Myocyte (in vitro differentiated cells): ENCODE data around the gene FAM43A. TPM values are rescaled to one million over a fixed set of nuclear protein-coding genes. Genes with fewer than 3 reads are reported as not detected.

ENCODE experiments used
- DNase-seq: peaks from one replicate; pipeline ENCODE4 v3.0.0-alpha.2; 2012; ENCODE audit warnings: low read depth
- total RNA-seq: library from RNA; depleted of rRNA; stranded (reverse); fragments of >200 nt; gene quantifications from 2 replicates; pipeline ENCODE4 v1.2.3, GENCODE V29; 2014

The FAM43A gene
- total RNA-seq, 1 donor from 2014 or later: 2.2 TPM

DNA sequence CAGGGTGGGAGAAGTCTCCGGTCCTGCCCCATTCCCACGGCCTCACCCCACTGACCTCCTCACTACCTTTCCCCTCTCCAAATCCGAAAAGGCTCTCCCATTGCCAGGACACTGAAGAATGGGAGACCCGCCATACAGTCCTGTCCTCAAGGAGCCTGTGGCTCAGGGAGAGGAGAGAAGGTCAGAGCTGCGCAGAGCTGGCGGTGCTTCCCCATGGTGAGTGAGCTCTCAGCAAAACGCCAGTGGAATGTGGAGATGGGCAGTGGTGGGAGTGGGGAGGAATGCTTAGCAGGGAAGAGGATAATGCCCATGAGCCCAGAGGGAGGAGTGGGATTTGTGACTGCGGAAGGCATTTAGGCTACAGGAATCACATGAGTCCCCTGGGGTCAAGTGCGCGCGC, 20.1 kb downstream of the FAM43A start:
- DNase-seq: no peak

DNA sequence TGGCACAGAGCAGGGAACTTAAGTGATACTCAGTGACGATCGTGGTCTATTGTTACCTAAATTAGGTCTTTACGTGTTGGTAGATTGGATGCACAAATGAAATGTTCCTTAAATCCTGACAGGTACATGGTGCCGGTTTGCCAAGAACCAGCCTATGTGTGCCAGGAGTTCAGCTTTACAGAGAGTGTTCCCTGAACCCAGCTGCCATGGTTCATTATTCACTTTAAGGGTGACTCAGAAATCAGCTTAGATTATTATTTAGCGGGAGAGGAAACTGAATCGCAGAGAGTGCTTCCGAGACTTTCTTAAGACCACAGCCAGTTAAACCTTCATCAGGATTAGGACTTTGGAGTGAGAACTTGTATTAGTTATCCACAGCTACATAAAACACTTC, 21.5 kb downstream of the FAM43A start:
- DNase-seq: no peak

DNA sequence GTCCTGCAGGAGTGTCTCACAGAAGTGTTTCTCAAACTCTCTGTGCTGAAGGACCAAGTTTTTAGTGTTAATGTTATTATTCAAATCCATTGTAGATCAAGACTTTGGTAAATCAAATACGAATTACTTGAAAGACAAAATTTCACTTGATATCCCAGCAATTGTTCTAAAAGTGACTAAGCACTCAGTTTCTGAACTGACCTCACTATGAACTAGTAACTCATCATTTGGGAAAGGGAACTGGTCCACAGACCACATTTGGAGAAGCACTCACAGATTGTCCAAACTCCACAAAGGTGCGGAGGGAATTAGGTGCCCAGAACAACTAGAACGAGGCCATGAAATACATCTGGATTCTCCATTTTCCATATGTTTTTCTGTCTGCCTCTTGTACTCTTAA, 25.6 kb downstream of the FAM43A start:
- DNase-seq: no peak

DNA sequence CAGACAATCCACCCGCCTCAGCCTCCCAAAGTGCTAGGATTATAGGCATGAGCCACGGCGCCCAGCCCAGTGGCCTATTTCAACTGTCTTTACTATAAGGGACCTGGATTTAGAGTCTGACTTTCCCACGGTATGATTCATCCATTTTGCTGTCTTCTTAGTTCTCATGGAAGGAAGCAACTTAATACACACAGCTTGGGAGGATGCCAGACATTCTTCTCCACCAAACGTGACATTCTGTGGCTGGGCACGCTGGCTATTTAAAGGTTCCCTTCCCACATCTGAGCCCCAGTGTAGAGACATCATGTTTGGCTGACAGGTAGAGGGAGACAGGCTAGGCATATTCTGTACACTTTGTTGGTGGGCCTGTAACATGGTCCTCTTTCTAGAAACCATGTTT, 26.2 kb downstream of the FAM43A start:
- peak; percentile 100 for DNase-seq

DNA sequence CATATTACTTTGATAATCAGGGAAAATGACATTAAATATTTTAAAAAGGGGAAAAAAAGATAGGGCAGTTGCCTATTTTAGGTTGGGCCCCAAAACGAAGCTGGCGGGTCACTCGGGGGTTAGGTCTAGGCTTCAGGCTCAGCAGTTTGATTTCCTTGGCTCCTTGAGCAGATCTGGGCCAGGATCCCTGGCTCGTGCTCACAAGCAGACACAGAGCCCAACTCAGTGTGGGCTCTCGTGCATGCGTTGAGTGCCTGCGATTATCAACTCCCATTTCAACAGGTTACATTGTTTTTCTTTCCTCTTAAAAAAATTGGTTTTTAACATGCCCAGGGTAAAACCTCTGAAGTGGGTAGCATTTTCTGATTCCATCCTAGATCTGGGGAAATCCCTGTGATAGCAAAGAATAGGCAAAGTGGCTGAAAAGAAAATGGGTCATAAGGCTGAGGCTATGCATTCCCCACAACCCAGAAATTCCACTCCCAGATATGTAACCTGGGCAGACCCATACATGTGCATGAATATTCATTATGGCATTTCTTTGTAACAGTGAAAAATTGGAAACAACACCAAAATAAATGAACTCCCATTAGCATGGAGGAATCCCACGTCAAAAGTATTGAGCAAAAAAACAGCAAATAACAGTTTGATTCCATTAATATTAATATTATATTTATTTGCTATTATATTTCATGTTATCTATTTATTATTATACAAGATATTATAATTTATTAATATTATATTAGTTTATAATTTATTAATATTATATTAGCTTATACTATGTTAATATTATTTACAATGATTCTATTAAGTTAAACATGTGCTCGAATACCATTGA, 27.8 kb downstream of the FAM43A start:
- DNase-seq: no peak

DNA sequence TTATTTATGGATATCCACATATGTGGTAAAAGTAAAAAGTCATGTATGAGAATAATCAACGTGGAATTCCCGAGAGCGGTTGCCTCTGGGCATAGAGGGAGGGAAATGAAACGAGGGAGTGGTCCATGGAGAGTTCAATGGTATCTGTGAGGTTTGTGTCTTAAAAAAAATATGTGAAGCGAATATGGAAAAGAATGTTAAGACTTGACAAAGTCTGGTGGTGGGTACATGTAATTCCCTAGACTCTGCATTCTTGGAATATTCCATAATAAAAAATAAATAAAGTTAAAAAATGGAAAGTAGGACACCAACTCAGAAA, 28.4 kb downstream of the FAM43A start:
- DNase-seq: no peak

DNA sequence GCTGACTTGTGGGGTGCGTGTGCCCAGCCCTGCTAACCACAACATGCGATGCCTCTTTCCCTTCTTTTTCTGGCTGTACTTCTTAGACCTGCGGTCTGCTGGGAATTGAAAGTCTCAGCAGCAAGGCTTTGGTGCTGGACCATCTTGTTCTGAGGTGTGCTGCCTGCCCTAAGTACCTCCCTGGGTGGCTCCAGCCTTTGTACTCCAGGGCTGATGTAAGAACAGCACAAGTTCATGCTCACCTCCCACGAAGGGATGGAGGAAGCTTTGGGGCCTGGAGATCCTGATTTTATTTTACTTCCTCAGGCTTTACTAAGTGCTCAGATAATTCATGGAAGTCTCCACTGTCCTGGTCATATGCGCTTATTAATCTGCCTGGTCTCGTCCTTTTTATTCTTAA, 28.9 kb downstream of the FAM43A start:
- DNase-seq: no peak

DNA sequence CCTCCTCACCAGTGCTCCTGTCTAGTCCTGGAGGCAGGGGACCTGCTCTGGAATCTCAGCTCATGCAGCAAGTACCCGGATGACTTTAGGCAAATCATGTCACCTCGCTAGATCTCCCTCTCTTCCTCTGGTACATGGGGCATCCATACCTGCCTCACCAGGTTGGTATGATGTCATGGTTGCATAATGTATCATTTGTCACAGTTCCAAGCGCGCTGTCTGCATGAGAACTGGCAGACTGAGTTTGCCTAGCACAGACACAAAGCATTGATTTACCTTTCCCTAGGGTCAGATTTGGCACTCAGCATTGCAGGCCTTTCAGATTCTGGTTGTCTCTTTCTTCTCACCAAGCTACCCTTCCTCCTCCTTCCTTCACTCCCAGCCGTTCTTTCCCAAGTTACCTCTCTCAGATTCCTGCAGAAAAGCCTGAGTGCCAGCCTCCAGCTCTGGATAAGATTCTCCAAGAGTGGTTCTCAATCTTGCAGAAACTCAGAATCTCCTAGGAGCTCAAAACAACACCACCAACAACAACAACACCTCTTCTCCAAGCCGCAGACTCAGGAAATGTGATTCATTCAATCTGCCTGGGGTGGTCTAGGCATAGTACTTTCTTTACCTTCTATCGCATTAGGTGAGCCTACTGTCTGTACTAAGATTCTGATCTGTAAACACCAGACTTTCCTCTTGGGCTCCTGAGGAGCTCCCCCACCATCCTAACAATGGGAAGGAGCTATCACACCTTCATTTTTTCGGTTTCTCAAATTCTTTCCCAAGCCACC, 29.5 kb downstream of the FAM43A start:
- DNase-seq: no peak

DNA sequence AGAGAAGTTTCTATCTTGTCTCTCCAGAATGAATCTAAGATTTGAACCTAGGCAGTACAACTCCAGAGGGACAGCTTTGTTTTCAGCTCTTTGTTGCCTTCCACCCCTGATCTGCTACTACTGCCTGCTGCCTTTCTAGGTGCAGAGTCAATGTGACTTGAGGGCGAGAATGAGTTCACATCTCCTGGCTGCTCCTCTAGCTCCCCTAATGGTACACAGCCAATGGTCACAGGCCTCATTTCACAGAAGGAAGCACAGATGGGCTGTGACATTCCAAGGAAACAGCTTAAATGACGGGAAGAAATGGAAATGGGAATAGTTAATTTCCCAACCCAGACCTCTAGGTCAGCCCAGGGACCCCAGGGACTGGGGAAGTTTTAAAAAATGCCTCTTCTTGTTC, 32.4 kb downstream of the FAM43A start:
- no peak for DNase-seq

DNA sequence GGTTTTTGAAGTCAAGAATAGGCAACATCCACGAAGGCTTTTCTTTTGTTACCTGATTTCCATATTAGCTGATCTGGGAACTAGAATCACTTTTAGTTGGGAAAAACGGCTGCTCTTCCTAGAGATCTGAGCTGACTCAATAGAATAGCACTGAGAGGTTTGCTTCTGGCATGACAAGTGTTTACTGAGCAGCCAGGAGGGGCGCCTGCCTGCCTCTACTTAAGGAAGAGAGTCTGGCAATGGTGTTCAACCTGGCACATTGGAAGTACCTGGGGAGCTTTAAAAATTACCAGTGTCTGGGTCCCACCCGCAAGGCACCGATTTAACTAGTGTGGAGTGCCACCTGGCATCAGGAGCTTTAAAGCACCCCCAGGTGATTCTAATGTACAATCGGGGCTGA, 34.4 kb downstream of the FAM43A start:
- no peak for DNase-seq

DNA sequence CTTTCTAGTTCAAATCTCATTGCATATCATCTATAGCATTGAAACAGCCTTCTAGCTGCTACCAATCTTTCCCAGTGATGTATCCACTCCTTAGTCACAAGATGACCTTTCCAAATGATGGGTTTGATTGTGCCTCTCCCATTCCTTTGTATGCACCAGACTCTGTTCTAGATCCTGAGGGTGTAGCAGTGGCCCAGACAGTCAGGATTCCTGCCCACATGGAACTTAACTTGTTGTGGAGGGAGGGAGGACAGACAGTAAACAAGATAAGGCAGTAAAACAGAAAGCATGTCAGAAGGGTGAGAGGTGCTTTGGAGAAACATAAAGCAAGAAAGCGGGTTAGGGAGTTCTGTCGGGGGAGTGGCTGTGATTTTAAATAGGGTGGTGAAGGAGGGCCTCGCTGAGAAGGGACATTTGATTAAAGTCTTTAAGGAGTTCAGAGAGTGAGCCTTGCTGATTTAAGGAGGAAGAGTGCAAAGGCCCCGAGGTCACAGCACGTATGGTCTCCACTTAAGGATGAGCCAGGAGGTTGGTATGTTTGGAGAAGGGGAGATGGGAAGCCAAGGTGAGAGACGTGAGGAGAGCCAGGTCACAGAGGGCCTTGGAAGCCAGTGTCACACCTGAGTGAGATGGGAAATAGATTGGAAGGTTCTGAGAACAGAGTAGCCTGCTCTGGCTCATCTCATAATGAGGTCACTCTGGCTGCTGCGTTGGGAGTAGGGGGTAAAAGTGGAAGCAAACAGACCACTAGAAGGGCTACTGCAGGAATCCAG, 38.3 kb downstream of the FAM43A start:
- no peak for DNase-seq

DNA sequence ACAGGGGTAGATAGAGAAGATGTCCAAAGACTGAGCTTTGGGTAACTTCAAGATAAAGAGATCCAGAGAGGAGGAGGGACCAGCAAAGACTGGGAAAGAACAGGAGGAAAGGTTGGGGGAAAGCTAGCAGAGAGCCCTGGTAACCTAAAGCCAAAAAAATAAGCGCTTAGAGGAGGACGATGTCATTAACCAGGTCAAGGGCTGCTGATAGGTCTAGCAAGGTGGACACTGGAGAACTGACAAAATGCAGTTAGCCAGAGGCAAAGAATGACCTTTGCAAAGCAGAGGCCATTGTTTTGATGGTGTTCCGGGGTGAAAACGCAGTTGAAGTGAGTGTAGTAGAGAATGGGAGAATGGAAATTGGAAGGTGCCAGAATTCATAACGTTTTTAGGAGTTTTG, 39.7 kb downstream of the FAM43A start:
- DNase-seq: no peak

DNA sequence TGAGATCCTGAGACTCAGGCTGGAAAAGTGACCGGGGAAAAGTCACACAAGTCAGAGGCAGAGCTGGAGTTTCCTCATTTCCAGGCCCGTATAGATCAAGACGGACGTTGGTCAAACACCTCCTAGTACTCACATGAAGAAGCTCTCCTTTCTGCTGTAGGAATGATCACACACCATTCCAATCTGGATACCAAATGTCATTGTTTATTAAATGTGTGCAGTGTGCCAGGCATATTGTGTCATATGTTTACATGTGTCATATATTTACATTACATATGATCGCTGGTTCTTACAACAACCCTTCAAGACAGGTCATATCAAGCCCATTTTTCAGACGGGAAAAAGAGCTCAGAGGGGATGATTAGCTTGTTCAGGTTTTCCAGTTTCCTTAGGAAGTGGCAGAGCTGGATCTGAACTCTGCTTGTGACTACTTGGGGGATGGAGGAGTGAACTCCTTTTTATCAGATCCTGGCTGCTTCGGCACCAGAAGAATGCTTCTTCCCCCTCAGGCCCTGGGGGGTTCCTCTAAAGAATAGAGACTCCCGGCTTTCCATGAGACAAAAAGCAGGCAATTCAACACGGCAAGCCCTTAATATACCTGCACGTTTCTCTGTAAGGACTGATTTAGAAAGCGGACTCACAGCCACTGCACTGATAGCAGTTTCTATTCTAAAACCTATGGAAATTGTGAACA, 41.9 kb downstream of the FAM43A start:
- DNase-seq: no peak

DNA sequence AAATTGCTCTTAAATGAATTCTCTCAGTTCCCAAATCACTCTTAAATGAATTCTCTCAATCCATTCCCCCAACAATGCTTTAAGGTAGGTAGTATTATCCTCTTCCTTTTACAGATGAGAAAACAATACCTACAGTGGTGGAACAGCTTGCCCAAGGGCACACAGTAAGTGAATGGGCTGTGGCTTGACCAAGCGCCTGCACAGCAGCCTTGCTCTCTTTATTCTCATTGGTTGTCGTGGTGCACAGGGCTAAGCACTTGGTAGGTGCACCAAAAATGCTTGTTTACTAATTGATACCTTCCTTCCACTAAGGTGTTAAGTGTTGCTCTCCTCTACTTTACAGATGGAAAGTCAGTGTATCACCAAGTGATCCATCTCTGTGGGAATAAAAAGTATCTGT, 43.3 kb downstream of the FAM43A start:
- no peak for DNase-seq

DNA sequence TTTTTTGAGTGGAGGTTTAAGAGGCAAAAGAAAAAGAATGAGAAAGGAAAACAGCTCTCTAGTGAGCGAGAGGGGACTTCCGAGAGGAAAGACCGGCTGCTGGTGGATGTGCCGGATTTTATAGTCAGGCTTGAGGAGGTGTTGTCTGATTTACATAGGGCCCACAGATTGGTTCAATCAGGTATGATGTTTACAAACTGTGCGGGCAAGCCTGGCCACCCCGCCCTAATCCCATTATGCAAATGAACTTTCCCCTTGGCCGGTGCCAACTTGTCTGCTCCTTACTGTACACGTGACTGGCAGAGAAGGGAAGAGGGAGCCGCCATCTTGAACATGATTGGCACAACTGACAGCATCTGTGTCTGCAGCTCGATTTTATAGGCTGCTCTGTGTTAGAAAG, 44.7 kb downstream of the FAM43A start:
- DNase-seq: no peak

DNA sequence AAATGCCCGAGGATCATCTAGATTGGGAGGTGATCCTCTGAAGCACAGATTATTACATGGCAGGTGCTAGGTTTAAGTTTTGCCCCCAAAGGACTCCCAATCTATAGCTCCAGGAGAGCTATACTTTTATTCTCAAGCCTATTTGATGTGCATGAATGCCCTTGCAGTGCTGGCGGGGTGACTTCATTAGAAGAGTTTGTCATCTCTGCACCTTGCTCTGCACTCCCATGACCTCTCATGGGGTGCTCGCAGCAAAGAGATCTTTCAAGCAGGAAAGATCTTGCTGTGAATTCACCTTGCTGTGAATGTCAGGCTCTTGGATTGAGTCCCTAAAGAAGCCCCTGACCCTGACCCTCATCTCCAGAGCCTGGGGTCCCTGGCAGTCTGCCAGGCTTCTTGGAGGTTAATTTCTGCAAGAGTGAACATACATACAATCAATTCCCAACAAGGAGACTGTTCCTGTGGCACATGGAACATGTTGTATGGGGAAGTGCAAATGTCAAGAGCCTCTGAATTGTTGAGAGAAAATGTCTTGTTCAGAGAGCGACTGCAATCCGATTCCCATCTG, 45.9 kb downstream of the FAM43A start:
- DNase-seq: no peak

DNA sequence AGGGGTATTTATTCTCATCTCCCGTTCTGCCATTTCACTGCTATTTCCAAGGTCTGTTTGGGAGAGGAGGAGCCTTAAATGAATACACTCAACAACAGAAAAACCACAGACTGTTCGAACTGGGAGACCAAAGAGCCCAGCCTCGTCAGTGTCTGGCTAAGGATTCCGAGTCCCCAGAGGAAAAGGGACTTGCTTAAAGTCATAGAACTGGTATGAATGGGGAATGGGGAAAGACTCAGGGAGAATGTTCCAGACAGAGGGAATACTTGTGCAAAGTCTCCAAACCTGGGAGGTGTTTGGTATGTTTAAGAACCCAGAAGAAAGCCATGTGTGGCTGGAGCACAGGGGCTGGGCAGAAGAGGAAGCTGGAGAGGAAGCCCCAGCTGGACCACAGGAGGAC, 46.9 kb downstream of the FAM43A start:
- DNase-seq: peak; percentile 29

DNA sequence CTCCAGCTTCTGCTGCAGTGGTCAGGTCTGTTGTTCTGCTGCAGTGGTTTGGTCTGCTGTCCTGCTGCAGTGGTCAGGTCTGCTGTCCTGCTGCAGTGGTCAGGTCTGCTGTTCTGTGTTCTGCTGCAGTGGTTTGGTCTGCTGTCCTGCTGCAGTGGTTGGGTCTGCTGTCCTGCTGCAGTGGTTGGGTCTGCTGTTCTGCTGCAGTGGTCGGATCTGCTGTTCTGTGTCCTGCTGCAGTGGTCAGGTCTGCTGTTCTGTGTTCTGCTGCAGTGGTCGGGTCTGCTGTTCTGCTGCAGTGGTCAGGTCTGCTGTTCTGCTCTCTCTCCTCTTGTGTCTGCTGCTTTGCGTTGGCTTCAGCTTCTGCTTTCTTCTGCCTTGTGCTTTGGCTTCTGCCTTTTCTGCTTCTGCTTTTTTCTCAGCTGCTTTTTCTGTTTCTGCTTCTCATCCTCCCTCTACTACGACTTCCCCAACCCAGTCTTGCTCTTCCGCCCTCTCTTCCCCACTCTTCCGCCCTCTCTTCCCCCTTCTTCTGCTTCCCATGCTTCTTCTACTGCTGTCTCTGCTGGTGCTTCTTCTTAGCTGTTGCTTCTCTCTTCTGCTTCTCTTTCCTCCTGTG, 50.7 kb downstream of the FAM43A start:
- no peak for DNase-seq

DNA sequence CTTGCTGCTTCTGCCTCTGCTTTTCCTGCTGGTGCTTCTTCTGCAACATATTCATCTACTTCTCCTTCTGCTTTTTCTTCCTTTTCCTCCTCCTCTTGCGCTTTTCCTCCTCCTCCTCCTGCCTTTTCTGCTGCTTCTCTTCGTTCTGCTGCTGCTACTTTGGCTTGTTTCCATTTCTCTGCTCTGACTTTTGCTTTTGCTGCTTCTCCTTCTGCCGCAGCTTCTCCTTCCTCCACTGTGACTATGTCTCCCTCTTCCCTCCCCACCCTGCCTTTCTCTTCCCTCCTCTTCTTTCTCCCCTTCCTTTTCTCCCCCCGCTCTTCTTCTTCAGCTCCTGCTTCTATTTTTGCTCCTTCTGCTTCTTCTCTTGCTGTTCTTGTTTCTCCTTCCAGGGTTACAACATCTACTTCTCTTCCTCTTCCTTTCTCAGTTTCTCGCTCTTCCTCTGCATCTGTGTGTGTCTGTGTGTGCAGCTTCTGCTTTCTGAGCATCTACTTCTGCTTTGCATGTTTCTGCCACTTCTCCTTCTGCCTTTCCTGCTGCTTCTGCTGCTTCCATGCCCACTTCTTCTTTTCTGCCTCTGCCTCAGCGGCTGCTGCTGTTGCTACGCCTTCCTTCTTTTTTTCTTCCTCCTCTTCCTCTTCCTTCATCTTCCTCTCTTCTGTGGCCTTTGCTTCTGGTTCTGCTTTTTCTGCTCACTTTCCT, 51.4 kb downstream of the FAM43A start:
- no peak for DNase-seq
